ENCODE measurements around the gene CAPN14.

CAPN14 gene

DNA sequence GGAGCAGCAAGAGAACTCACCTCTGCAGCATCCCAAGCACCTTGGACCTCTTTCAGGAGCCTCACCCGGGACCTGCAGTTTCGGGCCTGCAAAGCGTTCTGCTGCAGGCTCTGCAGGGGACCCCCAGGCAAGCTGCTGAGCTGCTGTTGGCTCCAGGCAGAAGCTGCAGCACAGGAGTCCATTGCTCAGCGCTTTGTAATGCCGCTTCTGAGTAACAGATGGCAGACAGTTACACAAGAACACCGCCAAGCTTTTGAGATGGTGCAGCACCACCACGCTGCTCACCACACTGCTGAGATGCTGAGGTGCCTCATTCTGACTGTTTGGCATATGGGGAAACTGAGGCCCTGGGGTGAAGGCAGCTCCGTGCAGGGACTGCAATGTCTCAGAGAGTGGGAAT is 77.2 kb downstream of the CAPN14 start:
- no peak for DNase-seq (ENCODE audit: low spot score)

DNA sequence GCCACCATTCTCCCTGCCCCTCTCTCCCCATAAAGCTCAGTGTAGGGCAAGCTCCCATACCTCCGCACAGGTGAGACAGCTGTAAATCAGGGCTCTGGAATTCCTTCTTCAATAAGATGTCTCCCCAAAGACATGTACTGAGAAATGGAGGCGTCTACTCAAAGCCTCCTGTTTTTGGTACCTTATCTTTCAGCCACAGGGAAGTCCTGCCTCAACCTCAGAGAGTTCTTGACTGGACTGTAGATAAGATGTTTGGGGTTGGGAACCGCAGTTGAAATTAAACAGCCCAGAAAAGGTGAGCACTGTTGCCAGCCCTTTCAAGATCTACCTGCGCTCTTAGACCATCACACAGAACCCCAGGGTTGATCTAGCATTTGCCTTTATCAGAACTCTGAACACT is 77.6 kb downstream of the CAPN14 start:
- DNase-seq (ENCODE audit: low spot score), result no peak

DNA sequence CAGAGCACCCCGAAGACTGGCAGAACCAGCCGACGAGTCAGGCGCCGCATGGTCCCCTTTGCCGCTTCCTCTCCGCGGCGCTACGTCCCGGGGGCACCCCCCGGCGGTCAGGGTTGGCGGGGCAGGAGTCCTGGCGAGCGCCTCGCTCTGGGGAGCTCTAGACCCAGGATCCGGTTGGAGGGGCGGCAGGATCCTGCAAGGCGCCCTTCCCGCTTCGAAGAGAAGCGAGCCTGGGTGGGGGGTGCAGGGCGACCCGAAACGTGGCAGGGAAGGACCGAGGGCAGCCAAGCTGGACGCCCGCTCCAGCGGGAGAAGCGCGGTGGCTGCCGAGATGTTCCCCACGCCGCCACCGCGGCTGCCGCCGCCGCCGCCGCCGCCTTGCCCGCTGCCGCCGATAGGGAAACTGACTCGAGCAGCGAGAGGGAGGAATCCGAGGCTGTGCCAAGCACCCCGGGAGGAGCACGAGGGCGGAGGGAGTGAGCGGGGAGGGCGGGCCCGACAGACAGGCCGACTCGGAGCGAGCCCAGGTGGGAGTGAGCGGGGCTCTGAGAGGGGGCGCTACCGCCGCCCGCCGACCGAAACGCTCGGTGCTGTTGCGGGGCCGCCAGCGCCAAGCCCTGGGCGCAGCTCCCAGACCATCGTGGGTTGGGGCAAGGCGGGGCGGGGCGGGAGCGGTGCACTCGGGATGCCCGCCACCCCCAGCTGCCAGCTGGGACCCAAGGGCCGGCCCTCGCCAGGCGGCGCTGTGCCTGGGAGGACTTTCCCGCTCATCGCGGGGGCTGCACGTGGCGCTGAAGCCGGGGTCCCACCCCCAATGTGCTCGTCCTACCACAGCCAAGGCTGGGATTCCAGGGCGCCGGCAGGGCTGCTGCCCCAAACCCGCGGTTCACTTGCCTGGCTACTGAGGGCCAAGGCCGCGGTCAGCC is 79.0 kb downstream of the CAPN14 start, which contains the start of gene GALNT14:
Gene GALNT14, minus strand, starts transcription at position 404 of the 926 bp plus-strand sequence. Its CDS starts 354 bp downstream, at position 50.
- peak; percentile 78 for DNase-seq (ENCODE audit: low spot score)

GRCh38 chr2:31137211-31138036 is 79.9 kb downstream of the CAPN14 start:
- DNase-seq (ENCODE audit: low spot score), result peak; percentile 42

DNA sequence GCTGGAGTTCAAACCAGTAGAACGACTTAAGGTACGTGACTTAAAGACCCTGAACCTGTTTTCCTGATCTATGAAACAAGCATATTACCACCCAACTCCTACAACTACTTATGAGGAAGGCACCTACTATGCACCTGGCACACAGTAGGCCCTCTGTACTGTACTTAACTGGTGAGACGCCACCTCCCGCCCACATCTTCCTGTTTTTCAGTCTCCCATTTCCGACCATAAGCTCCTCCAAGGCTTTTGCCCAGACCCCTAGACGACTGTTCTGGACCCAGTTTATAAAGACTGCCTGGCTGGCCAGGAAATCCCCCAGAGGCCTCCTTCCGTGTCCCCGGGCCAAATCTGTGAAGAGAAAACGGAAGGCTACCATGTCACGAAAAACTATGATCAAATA is 80.6 kb downstream of the CAPN14 start:
- DNase-seq (ENCODE audit: low spot score), result no peak

- no peak for DNase-seq (ENCODE audit: low spot score)
Observed at GRCh38 chr2:31136000-31136399, 81.3 kb downstream of the CAPN14 start.

DNA sequence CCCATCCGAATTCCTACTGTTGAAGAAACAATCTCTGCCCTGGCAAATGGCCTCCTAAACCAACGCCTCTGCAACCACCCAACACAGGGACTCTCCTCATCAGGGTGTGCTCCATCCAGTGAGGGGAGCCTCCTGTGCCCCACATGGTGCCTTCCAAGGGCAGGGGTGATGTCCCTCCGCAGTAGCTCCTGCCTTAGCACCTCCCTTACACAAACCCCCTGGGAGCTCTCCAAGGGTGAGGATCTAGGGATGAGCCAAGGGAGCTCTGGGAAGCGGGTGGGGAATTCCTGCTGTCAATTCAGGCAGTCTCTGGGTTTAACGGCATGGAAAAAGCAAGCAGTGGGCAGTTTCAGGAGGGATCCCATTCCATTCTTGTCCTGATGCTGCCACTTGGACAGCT is 82.8 kb downstream of the CAPN14 start:
- DNase-seq (ENCODE audit: low spot score), result no peak

- DNase-seq (ENCODE audit: low spot score), result no peak
Observed at GRCh38 chr2:31132786-31133185, 84.5 kb downstream of the CAPN14 start.

- DNase-seq (ENCODE audit: low spot score), result no peak
Observed at GRCh38 chr2:31131871-31132270, 85.4 kb downstream of the CAPN14 start.

DNA sequence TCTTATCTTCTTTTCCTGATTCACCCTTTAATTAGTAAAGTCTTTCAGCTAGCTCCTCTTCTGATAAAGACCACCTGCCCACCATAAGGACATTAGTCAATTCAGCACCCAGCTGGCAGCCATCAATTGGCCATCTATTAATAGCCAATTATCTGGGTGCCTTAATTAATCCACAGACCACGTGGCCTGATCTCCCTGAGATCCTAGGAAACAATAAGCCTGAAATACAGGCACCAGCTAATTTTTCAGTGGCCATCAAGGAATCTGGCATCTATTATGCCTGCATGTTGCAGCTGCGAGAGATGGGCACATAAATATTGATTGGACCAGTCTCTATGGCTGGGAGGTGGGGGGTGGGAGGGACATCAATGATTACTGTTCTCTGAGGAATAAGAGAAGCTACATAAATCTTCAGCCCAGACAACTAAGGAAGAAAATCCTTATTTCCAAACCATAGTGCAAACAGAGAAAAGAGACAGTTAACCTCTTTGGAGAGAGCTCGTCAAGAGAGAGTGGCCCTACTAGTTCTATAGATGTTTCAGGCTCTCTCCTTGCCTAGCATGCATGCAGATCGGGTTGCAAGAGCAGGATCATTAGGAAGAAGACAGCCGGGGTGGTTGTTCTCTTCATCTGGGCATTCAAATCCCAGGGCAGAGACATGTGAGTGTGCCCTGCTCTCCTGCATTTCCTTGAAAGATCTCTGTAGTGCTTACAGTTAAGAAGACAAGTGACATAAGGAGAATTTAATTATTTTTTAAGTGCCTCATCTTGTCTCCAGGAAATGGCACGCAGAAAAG is 87.7 kb downstream of the CAPN14 start:
- DNase-seq (ENCODE audit: low spot score), result no peak

DNA sequence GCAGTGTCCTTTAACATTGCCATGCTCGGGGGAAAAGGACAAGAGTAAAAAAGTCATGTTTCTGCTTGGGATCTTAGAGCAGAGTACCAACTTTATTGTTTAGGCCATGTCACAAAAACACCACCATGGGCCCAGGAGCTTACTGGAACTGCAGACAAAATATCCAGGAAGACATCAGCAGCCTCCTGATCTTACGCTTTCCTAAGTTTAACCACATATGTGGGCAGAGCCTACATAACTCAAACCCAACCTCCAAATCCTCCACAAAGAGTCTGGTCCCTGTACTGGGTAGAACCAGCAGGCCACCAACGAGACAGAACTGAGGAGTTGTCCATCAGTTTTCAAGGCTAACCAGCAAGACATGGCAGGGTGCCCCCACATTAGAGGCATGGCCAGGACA is 89.4 kb downstream of the CAPN14 start:
- no peak for DNase-seq (ENCODE audit: low spot score)

- DNase-seq (ENCODE audit: low spot score), result no peak
Observed at GRCh38 chr2:31125918-31126695, 91.2 kb downstream of the CAPN14 start.

DNA sequence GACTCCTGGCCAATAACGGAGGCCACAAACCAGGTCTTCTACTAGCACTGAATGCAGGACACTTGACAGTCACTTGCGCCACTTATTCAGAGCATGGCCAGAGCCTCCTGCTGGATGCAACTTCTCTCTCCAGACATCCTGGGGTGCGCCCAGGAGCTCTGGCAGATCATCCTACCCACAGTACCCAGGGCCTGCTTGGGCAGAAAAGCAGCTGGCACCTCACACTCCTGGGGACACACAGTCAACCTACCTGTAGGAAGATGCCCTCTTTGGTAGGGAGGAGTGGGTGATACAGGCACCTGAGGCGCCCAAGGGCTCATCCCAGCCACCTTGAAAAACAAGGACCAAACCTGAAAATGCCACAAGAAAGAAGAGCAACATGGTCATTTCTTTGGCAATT is 92.4 kb downstream of the CAPN14 start:
- DNase-seq (ENCODE audit: low spot score), result no peak
